AG04449 (cell line): Measurements from ENCODE around the gene LYST.

Source experiments
- CTCF ChIA-PET: fragments of 350-600 bp; formaldehyde crosslinking; extraction: SDS; loops from one replicate; lab custom pipeline; 2021; ENCODE audit warnings: antibody characterized with exemption; lab: Yijun Ruan, JAX
- POLR2A ChIA-PET: fragments of 400-600, 350-600 bp; formaldehyde crosslinking; extraction: SDS; loops from one replicate; lab custom pipeline; 2020; ENCODE audit warnings: antibody characterized with exemption, inconsistent platforms; lab: Yijun Ruan, JAX
- DNase-seq: peaks from one replicate; pipeline ENCODE4 v3.0.0-alpha.2; 2010; ENCODE audit warnings: low read depth, low spot score
- H3K4me3 ChIP-seq: 2 replicates; pipeline ENCODE4 v1.5.1; 2011; ENCODE audit warnings: low read depth, mild to moderate bottlenecking, control low read depth, low read length
- TF ChIP-seq, protein P1 (sequence below): IDR thresholded peaks from one replicate; pipeline ENCODE4 v1.5.1; 2011; ENCODE audit warnings: mild to moderate bottlenecking, moderate library complexity, low read length, control low read depth, inconsistent platforms; ENCODE audit not compliant: insufficient read depth; ENCODE audit errors: missing control alignments

The LYST gene

DNA sequence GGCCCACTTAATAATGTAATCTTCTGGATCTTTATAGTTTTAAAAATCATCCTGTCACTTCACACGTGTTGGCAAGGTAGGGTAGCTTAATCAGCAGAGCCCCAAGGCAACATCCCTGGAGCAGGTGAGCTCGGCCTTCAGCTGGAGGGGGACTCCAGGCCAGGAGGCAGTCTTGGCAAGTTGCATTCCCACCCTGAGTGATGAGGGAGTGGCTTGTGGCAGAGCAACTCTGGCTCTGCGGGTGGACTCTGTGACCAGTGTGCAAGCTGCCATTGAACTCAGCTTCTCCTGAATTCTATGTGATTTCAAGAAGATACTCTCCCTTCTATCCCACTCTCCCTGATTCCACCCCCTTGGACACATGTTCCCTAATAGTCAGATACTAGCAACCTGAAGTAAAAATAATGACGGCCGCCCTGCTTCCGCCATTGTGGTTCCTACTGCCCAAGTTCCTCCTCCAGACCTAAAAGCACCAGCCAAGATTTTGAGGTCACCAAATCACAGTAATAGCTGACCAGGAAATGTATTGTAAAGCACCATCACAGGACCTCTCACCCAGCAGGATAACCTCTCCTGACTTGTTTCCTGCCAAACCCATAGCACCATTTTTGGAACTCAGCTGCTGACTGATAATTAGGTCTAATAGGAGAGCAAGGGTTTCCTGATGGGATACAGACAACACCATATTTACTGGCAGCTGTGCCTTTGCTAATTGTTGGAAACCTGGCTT is 11.5 kb upstream of the LYST start:
- H3K4me3 ChIP-seq: no peak overlapping the region
- DNase-seq: no peak
- ChIA-PET CTCF (interaction anchor here (0.8 to 1.1 kb wide), 2 partner anchors 13 to 93 kb away, joined by 3 read pairs; no protein-coding TSS in a partner anchor), POLR2A (no interaction called here)
- TF ChIP-seq, protein P1, sequence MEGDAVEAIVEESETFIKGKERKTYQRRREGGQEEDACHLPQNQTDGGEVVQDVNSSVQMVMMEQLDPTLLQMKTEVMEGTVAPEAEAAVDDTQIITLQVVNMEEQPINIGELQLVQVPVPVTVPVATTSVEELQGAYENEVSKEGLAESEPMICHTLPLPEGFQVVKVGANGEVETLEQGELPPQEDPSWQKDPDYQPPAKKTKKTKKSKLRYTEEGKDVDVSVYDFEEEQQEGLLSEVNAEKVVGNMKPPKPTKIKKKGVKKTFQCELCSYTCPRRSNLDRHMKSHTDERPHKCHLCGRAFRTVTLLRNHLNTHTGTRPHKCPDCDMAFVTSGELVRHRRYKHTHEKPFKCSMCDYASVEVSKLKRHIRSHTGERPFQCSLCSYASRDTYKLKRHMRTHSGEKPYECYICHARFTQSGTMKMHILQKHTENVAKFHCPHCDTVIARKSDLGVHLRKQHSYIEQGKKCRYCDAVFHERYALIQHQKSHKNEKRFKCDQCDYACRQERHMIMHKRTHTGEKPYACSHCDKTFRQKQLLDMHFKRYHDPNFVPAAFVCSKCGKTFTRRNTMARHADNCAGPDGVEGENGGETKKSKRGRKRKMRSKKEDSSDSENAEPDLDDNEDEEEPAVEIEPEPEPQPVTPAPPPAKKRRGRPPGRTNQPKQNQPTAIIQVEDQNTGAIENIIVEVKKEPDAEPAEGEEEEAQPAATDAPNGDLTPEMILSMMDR: no peak

DNA sequence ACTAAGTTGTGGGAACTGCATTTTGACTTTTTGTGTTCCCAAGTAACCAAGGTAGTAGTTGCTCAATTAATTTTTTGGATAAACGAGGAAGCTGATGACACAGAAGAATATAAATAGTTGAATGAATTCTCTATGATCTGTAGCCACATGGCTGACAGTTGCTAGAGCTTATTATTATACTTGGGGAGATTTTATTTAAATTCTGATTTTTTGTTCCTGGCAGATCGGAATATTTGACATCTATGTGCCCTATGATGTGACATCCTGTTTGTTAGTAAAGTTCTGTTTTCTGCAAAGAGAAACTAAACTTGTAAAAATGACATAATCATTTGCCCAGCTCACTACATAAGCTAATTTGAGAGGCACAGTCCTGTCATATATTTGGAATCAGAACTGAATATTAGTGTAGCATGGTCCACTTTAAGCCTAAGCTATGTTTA is 9.7 kb upstream of the LYST start:
- POLR2A ChIA-PET: no interaction called here
- no peak for DNase-seq
- CTCF ChIA-PET: interaction anchor here (1.4 kb wide), 2 partner anchors 11 to 41 kb away, joined by 3 to 5 read pairs; no protein-coding TSS in a partner anchor
- no peak overlapping the region for H3K4me3 ChIP-seq
- TF ChIP-seq, protein P1: no peak

DNA sequence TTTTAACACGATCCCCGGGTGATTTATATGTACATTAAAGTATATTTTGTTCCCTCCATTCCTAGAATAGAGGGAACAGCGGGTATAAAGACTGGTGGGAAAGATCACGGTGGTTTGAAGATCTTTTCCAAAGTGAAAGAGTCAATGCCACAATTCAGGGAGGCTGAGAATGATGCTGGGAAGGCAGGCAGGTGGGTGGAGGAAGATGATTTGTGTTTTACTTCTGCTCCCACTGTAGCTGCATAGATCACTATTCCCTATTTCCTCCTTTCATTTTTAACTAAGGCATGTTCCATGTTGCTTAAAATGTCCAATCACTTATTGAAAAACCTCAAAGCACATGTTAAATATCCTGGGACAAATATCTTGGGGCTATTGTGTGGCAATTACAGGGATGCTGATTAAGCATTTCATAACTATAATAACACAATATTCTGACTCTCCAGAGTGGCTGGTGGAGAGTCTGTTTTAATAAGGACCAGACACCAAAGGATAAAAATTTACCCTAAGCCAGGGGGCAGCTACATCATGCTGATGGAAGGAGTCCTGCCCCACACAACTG is 8.4 kb upstream of the LYST start:
- TF ChIP-seq, protein P1: no peak
- DNase-seq: no peak
- POLR2A ChIA-PET: no interaction called here
- CTCF ChIA-PET: no interaction called here
- H3K4me3 ChIP-seq: no peak overlapping the region

DNA sequence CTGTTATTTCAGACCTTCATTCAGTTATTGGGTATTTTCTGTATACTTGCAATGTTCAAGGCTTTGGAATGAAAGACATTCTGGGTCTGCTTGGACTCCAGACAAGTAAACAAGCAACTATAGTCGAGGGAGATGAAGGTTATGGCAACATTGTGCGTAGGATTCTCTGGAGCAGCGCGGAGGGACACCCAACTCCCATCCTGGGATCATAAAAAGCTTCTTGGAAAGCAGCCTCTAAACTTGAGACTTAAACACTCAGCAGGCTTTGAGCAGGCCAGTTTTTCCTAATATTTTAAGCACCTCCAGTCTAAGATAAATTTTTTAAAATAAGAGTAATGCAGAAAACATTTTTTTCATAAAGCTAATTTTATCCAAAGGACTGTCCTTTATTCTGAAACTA is 7.6 kb upstream of the LYST start:
- CTCF ChIA-PET: no interaction called here
- TF ChIP-seq, protein P1: no peak
- POLR2A ChIA-PET: no interaction called here
- DNase-seq: no peak
- no peak overlapping the region for H3K4me3 ChIP-seq

DNA sequence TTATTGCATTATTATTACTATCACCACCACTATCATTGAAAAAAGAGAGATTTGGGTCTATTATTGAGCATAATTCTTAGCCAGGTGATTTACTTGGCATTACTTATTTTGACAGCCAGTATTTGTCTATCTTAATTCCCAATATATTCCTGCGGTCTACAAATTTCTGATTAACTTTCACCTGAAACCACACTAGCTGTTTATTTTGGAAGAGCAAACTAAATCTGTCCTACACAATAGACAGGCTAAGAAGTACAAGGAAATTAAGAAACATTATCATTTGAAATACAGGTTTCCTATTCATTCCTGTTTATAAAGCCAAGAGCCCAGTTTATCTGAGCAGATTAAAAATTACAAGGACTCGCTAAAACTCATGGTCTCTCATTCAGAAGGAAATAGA is 6.9 kb upstream of the LYST start:
- CTCF ChIA-PET: no interaction called here
- POLR2A ChIA-PET: no interaction called here
- no peak for DNase-seq
- TF ChIP-seq, protein P1: no peak
- H3K4me3 ChIP-seq: no peak overlapping the region

DNA sequence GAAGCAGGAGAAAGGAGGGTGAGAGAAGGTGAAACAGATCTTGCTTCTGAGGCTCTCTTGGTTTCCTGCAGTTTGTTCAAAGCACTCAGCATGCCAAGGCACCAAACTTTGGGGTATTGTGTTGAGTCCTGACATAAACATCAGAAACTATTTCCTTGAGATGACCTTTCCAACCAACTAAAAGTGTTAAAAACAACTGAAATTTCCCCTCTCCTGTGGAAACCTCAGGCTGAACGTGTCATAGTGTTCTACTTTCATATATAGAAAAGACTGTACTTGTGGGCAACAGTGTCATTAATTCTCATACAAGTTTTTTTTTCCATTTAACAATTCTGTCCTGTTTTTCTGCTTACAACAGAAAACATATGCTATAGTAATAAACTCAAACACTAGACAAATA is 6.3 kb upstream of the LYST start:
- TF ChIP-seq, protein P1: no peak
- POLR2A ChIA-PET: no interaction called here
- H3K4me3 ChIP-seq: no peak overlapping the region
- DNase-seq: no peak
- CTCF ChIA-PET: no interaction called here
